ENCODE data around the gene C5orf47.

DNA sequence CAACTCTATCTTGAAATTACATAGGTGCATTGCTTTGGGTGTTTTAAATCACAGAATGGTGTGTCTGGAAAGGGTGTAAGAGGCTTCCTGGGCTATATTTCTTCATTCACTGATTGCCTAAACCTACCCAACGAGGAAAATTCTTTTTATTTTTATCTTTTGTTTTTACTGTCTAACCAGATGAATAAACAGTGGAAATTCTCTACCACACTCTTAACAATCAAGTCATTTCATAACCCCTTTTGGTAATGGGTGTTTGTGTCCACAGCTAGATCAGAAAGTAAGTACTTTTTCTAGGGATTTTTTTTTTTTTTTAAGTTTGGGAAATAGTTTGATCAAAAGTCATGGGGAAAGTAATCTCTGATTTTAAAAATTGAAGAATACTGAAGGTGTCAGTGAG lies 27.6 kb upstream of the C5orf47 start:
- TF ChIP-seq EP300 (IDR thresholded peaks at IDR 0.05): no peak
- TF ChIP-seq, protein P1, sequence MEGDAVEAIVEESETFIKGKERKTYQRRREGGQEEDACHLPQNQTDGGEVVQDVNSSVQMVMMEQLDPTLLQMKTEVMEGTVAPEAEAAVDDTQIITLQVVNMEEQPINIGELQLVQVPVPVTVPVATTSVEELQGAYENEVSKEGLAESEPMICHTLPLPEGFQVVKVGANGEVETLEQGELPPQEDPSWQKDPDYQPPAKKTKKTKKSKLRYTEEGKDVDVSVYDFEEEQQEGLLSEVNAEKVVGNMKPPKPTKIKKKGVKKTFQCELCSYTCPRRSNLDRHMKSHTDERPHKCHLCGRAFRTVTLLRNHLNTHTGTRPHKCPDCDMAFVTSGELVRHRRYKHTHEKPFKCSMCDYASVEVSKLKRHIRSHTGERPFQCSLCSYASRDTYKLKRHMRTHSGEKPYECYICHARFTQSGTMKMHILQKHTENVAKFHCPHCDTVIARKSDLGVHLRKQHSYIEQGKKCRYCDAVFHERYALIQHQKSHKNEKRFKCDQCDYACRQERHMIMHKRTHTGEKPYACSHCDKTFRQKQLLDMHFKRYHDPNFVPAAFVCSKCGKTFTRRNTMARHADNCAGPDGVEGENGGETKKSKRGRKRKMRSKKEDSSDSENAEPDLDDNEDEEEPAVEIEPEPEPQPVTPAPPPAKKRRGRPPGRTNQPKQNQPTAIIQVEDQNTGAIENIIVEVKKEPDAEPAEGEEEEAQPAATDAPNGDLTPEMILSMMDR (IDR thresholded peaks at IDR 0.05): no peak

All from sigmoid colon (tissue), 4 donors.